HL-60 (cell line): ENCODE data around the gene USF2.
"Not testable (repeated sequence)": the region's sequence is repeated elsewhere in the genome, so short reads cannot be mapped to it uniquely, and the experiment has no call there.

Experiments used
- DNase-seq, 2 experiments: peaks; one replicate each; pipeline ENCODE4 v3.0.0-alpha.2; 2010 to 2020; ENCODE audit warnings: low read depth in 1 of 2, low spot score in 1 of 2
- H3K27ac ChIP-seq: fragments of 250-450 bp; sonication (Bioruptor Pico); replicated peaks from 2 replicates; pipeline ENCODE4 v1.5.1; 2020; ENCODE audit warnings: mild to moderate bottlenecking, moderate library complexity
- H3K27me3 ChIP-seq: fragments of 250-450 bp; sonication (Bioruptor Pico); 2 replicates; pipeline ENCODE4 v1.5.1; 2021; ENCODE audit warnings: mild to moderate bottlenecking, moderate library complexity; ENCODE audit not compliant: insufficient read depth, poor library complexity, severe bottlenecking
- H3K4me3 ChIP-seq: replicated peaks from 2 replicates; pipeline ENCODE4 v1.5.1; 2011; ENCODE audit warnings: mild to moderate bottlenecking, control low read depth, low read length; ENCODE audit not compliant: insufficient read depth
- GABPA ChIP-seq: IDR thresholded peaks from 2 replicates; pipeline ENCODE4 v1.6.1; 2012; ENCODE audit warnings: low read depth
- POLR2AphosphoS5 ChIP-seq: IDR thresholded peaks from 2 replicates; pipeline ENCODE4 v1.6.1; 2012; ENCODE audit warnings: low read depth
- SPI1 ChIP-seq: IDR thresholded peaks from 2 replicates; pipeline ENCODE4 v1.6.1; 2012; ENCODE audit warnings: low read depth, mild to moderate bottlenecking, borderline replicate concordance
- long read RNA-seq: library from polyadenylated mRNA; unstranded; transcript quantifications from one replicate; pipeline ENCODE4 v2.0.0, GENCODE V29; 2020
- TF ChIP-seq, protein P1 (sequence below): IDR thresholded peaks from one replicate; pipeline ENCODE4 v1.5.1; 2011; ENCODE audit warnings: low read length, control low read depth, inconsistent platforms; ENCODE audit not compliant: insufficient read depth
- TF ChIP-seq, protein P2 (sequence below): IDR thresholded peaks from 2 replicates; pipeline ENCODE4 v1.6.1; 2012; ENCODE audit warnings: low read depth; ENCODE audit not compliant: insufficient replicate concordance

The USF2 gene, protein sequence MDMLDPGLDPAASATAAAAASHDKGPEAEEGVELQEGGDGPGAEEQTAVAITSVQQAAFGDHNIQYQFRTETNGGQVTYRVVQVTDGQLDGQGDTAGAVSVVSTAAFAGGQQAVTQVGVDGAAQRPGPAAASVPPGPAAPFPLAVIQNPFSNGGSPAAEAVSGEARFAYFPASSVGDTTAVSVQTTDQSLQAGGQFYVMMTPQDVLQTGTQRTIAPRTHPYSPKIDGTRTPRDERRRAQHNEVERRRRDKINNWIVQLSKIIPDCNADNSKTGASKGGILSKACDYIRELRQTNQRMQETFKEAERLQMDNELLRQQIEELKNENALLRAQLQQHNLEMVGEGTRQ
- long read RNA-seq, partial matches to known transcripts: 6 of 12 reads
- long read RNA-seq, other reads (novel, unspliced or antisense): 3 of 12 reads

DNA sequence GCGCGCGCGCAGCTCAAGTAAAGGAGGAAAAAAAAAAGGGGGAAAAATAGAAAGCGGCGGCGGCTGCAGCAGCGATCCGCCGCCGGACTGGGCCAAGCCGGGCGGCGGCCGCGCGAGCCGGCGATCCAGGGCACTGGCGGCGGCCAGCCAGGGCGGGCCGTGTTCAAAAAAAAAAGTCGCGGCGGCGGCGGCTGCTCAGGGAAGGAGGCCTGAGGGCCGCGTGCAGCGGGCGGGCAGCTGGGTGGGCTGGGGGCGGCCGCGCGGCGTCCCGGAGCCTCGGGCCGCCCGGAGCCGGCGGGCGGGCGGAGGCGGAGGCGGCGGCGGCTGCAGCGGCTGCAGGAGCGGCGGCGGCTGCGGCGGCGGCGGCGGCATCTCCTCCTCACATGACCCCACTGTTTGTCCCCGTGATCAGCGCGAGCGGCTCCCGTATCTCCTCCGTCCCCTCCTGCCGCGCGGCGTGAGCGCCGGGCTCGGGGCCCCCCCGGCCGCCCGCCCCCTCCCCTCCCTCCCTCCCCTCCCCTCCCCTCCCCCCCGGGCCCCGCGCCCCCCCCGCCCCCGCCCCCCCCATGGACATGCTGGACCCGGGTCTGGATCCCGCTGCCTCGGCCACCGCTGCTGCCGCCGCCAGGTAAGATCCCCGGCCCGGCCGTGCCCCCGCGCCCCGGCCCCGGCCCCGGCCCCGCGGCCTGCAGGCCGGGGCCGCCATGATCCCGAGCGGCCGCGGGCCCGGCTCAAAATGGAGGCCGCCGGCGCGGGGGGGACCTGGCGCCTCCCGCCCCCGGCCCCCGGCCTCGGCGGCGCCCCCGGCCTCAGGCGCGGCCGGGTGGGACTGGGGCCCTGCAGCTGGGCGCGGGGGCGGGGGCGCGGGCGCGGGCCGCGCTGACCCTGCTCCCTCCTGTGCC lies at the start of gene USF2:
TSS of gene USF2 (plus strand) at position 427 of the 902 bp plus-strand sequence. CDS start at position 567, 140 bp downstream.
- TF ChIP-seq, protein P1, sequence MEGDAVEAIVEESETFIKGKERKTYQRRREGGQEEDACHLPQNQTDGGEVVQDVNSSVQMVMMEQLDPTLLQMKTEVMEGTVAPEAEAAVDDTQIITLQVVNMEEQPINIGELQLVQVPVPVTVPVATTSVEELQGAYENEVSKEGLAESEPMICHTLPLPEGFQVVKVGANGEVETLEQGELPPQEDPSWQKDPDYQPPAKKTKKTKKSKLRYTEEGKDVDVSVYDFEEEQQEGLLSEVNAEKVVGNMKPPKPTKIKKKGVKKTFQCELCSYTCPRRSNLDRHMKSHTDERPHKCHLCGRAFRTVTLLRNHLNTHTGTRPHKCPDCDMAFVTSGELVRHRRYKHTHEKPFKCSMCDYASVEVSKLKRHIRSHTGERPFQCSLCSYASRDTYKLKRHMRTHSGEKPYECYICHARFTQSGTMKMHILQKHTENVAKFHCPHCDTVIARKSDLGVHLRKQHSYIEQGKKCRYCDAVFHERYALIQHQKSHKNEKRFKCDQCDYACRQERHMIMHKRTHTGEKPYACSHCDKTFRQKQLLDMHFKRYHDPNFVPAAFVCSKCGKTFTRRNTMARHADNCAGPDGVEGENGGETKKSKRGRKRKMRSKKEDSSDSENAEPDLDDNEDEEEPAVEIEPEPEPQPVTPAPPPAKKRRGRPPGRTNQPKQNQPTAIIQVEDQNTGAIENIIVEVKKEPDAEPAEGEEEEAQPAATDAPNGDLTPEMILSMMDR: no peak
- TF ChIP-seq, protein P2, sequence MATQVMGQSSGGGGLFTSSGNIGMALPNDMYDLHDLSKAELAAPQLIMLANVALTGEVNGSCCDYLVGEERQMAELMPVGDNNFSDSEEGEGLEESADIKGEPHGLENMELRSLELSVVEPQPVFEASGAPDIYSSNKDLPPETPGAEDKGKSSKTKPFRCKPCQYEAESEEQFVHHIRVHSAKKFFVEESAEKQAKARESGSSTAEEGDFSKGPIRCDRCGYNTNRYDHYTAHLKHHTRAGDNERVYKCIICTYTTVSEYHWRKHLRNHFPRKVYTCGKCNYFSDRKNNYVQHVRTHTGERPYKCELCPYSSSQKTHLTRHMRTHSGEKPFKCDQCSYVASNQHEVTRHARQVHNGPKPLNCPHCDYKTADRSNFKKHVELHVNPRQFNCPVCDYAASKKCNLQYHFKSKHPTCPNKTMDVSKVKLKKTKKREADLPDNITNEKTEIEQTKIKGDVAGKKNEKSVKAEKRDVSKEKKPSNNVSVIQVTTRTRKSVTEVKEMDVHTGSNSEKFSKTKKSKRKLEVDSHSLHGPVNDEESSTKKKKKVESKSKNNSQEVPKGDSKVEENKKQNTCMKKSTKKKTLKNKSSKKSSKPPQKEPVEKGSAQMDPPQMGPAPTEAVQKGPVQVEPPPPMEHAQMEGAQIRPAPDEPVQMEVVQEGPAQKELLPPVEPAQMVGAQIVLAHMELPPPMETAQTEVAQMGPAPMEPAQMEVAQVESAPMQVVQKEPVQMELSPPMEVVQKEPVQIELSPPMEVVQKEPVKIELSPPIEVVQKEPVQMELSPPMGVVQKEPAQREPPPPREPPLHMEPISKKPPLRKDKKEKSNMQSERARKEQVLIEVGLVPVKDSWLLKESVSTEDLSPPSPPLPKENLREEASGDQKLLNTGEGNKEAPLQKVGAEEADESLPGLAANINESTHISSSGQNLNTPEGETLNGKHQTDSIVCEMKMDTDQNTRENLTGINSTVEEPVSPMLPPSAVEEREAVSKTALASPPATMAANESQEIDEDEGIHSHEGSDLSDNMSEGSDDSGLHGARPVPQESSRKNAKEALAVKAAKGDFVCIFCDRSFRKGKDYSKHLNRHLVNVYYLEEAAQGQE: no peak
- TF ChIP-seq POLR2AphosphoS5 (no peak; the same call in 1 of the 2 replicates), GABPA (no peak), SPI1 (no peak)
- H3K27ac ChIP-seq: peak within 1 kb of the TSS; percentile 93
- peak within 1 kb of the TSS; percentile 55 for H3K4me3 ChIP-seq
- no peaks in the 10 kb centered on the region for H3K27me3 ChIP-seq
- DNase-seq: peak in 1 of 2 experiments; percentile 65

DNA sequence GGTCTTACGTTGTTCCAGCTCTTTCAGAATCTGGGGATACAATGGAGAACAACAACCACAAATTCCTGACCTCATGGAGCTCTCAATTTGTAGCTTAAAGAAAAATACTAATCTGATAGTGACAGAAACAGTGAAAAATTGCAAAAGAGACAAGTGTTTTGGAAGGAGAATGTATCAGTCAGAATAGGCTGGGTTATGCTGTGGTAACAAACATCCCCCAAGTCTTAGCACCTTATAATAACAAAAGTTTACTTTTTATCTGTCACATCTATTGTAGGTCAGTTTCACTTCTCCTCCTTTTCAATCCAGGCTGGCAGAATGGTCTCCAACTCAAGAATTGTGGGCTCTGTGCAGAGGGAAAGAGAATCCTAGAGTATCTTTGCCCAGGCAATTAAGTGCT lies 49.8 kb upstream of the USF2 start:
- H3K27me3 ChIP-seq: no peaks in the 10 kb centered on the region
- no peak overlapping the region for H3K4me3 ChIP-seq
- no peak overlapping the region for H3K27ac ChIP-seq
- DNase-seq: no peak
- TF ChIP-seq POLR2AphosphoS5 (no peak), SPI1 (no peak), GABPA (no peak)
- TF ChIP-seq, protein P1: no peak
- TF ChIP-seq, protein P2: no peak

DNA sequence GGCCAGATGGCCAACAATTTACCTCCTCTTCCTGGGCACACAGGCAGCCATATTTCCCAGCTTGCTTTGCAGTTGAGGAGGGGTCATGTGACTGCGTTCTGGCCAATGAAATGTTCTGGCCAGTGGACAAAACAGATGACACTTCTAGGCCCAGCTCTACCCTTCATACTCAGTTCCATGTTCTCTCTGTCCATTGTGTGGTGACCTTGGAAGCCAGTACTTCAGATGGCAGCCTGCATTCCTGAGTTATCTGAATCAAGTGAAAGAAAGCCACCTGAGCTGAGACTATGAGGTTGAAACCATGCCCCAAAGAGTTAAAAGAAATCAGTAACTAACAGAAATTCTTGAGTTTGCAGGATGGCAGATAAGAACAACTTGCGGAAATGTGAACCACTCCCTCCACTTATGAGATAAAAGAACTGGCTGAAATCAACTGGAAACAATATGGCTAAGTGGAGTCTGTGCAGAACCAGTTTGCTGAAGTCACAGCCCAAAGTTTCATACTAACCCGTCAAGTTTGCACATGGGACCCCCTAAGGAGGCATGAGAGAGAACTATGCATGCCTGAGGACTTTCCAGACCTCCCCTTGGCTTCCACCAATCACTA lies 48.3 kb upstream of the USF2 start:
- H3K27me3 ChIP-seq: no peaks in the 10 kb centered on the region
- DNase-seq: no peak
- H3K27ac ChIP-seq: no peak overlapping the region
- TF ChIP-seq POLR2AphosphoS5 (no peak), SPI1 (no peak), GABPA (no peak)
- TF ChIP-seq, protein P2: no peak
- TF ChIP-seq, protein P1: no peak
- H3K4me3 ChIP-seq: no peak overlapping the region

DNA sequence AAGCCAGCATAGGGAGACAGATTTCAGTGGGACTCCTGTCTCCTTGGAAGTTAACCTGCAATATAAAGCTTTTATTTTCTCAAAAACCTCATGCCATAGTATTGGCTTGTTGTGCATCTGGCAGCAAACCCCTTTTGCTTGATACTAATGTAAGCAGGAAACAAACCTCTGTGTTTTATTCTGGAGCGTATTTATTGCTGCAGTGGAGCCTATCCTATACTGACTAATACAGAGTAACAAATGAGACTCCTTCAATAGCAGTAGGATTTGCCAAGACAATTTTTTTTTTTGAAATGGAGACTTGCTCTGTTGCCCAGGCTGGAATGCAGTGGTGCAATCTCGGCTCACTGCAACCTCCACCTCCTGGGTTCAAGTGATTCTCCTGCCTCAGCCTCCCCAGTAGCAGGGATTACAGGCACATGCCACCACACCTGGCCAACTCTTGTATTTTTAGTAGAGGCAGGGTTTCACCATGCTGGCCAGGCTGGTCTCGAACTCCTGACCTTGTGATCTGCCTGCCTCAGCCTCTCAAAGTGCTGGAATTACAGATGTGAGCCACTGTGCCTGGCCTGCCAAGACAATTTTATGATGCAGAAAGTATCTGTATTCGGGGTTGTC lies 47.7 kb upstream of the USF2 start:
- H3K27me3 ChIP-seq, DNase-seq, H3K27ac ChIP-seq, H3K4me3 ChIP-seq: not testable (repeated sequence)
